Breast epithelium (tissue), 3 donors: ENCODE data around the gene LRP2.
"Not testable (repeated sequence)": the region's sequence is repeated elsewhere in the genome, so short reads cannot be mapped to it uniquely, and the experiment has no call there.

ENCODE experiments used
- POLR2AphosphoS5 ChIP-seq, 3 donors: sonication (generic); formaldehyde crosslinking; IDR thresholded peaks; one replicate each; pipeline ENCODE4 v1.6.1; 2017; ENCODE audit warnings: antibody characterized with exemption in 3 of 3
- TF ChIP-seq, protein P1 (sequence below), 3 donors: fragments of 450-650 bp; IDR thresholded peaks; one replicate each; pipeline ENCODE4 v1.5.1; 2016 to 2017; ENCODE audit warnings: antibody characterized with exemption in 3 of 3, mild to moderate bottlenecking in 3 of 3, moderate library complexity in 3 of 3

DNA sequence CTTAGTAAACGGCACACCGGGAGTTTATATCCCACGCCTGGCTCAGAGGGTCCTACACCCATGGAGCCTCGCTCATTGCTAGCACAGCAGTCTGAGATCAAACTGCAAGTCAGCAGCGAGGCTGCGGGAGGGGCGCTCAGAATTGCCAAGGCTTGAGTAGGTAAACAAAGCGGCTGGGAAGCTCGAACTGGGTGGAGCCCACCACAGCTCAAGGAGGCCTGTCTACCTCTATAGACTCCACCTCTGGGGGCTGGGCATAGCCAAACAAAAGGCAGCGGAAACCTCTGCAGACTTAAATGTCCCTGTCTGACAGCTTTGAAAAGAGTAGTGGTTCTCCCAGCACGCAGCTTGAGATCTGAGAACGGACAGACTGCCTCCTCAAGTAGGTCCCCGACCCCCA is 37.2 kb upstream of the LRP2 start:
- TF ChIP-seq, protein P1, sequence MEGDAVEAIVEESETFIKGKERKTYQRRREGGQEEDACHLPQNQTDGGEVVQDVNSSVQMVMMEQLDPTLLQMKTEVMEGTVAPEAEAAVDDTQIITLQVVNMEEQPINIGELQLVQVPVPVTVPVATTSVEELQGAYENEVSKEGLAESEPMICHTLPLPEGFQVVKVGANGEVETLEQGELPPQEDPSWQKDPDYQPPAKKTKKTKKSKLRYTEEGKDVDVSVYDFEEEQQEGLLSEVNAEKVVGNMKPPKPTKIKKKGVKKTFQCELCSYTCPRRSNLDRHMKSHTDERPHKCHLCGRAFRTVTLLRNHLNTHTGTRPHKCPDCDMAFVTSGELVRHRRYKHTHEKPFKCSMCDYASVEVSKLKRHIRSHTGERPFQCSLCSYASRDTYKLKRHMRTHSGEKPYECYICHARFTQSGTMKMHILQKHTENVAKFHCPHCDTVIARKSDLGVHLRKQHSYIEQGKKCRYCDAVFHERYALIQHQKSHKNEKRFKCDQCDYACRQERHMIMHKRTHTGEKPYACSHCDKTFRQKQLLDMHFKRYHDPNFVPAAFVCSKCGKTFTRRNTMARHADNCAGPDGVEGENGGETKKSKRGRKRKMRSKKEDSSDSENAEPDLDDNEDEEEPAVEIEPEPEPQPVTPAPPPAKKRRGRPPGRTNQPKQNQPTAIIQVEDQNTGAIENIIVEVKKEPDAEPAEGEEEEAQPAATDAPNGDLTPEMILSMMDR (IDR thresholded peaks at IDR 0.05) = not testable (repeated sequence)
- not testable (repeated sequence) for TF ChIP-seq POLR2AphosphoS5 (IDR thresholded peaks at IDR 0.05)
